Hepatocyte (in vitro differentiated cells): ENCODE measurements around the gene MAPK6.

ENCODE experiments used
- CTCF ChIP-seq: fragments of 200-600 bp; sonication (generic); IDR thresholded peaks from 2 replicates; pipeline ENCODE4 v1.5.1; 2016; ENCODE audit warnings: antibody characterized with exemption, mild to moderate bottlenecking; ENCODE audit not compliant: poor library complexity
- EZH2 ChIP-seq: fragments of 200-600 bp; sonication (generic); IDR thresholded peaks from 2 replicates; pipeline ENCODE4 v1.6.1; 2016; ENCODE audit warnings: antibody characterized with exemption, mild to moderate bottlenecking, borderline replicate concordance

GRCh38 chr15:52005748-52006701 lies 13.0 kb upstream of the MAPK6 start:
- TF ChIP-seq CTCF, result no peak
- no peak for TF ChIP-seq EZH2
